HL-60 (cell line): ENCODE results near the gene MPST.

Experiments used
- CTCF ChIP-seq: IDR thresholded peaks from one replicate; pipeline ENCODE4 v1.5.1; 2011; ENCODE audit warnings: low read length, control low read depth, inconsistent platforms; ENCODE audit not compliant: insufficient read depth
- GABPA ChIP-seq: IDR thresholded peaks from 2 replicates; pipeline ENCODE4 v1.6.1; 2012; ENCODE audit warnings: low read depth
- POLR2AphosphoS5 ChIP-seq: IDR thresholded peaks from 2 replicates; pipeline ENCODE4 v1.6.1; 2012; ENCODE audit warnings: low read depth
- REST ChIP-seq: IDR thresholded peaks from 2 replicates; pipeline ENCODE4 v1.6.1; 2012; ENCODE audit warnings: low read depth; ENCODE audit not compliant: insufficient replicate concordance
- SPI1 ChIP-seq: IDR thresholded peaks from 2 replicates; pipeline ENCODE4 v1.6.1; 2012; ENCODE audit warnings: low read depth, mild to moderate bottlenecking, borderline replicate concordance

GRCh38 chr22:37070744-37071143 is 51.2 kb downstream of the MPST start:
- TF ChIP-seq CTCF, result no peak
- no peak for TF ChIP-seq POLR2AphosphoS5
- TF ChIP-seq SPI1, result no peak
- no peak for TF ChIP-seq REST
- no peak for TF ChIP-seq GABPA
